H1 (cell line): ENCODE measurements around the gene CNTN6. TPM values are rescaled to one million over a fixed set of nuclear protein-coding genes. Genes with fewer than 3 reads are reported as not detected.

Experiments
- KDM1A ChIP-seq: fragments of 200-600, 300-600 bp; sonication (generic); IDR thresholded peaks from 2 replicates; pipeline ENCODE4 v1.7.1; 2016; ENCODE audit warnings: mild to moderate bottlenecking, low read length, borderline replicate concordance
- KDM4A ChIP-seq: IDR thresholded peaks from one replicate; pipeline ENCODE4 v1.7.1; 2012; ENCODE audit warnings: low read depth, mild to moderate bottlenecking, moderate library complexity, low read length, inconsistent platforms; ENCODE audit not compliant: severe bottlenecking
- SIRT6 ChIP-seq: IDR thresholded peaks from one replicate; pipeline ENCODE4 v1.7.1; 2012; ENCODE audit warnings: low read length, inconsistent platforms
- polyA plus RNA-seq, 7 experiments: library from polyadenylated mRNA; depleted of rRNA in 3 of 7; stranded (reverse) in 5 of 7; unstranded in 2 of 7; fragments of >200 nt in 5 of 7; fragments of 200-250 nt in 2 of 7; gene quantifications; 1 replicate in 5 of 7; 2 replicates in 1 of 7; 4 replicates in 1 of 7; pipeline versions ENCODE4 v1.2.1 to v1.2.3, GENCODE V29; 2011 to 2013; ENCODE audit warnings: missing spikeins in 2 of 7, mixed read lengths in 2 of 7
- total RNA-seq: library from RNA; stranded (reverse); fragmentation: NEBNext Ultra II Directional; extraction: Animal tissue kit (Norgen Biotek cat#: 25700); gene quantifications from 2 replicates; pipeline ENCODE4 v1.2.1, GENCODE V29; 2021

CNTN6 gene
- total and polyA plus RNA-seq, 2 of the 8 experiments (the other 6 are each of a cell fraction or from before 2014, with no cell fraction given) = not detected

- TF ChIP-seq KDM1A = no peak
- no peak for TF ChIP-seq SIRT6
- TF ChIP-seq KDM4A = no peak
Measured at GRCh38 chr3:1138036-1138435, 45.2 kb downstream of the CNTN6 start (continued).
